ENCODE measurements around the gene STXBP2.
"Not testable (repeated sequence)": the region's sequence is repeated elsewhere in the genome, so short reads cannot be mapped to it uniquely, and the experiment has no call there.

STXBP2 gene

GRCh38 chr19:7632340-7633203 is 4.3 kb upstream of the STXBP2 start:
- DNase-seq (ENCODE audit: low spot score) = no peak

- no peak for DNase-seq (ENCODE audit: low spot score)
These were observed 3.2 kb upstream of the STXBP2 start, which contains the start of gene PCP2 for GRCh38 chr19:7633698-7634097. Gene PCP2 (minus strand): TSS chr19:7633719. CDS start chr19:7633457, 262 bp downstream.

- DNase-seq (ENCODE audit: low spot score) = no peak
These were observed 1.2 kb upstream of the STXBP2 start for GRCh38 chr19:7635670-7636069.

GRCh38 chr19:7636317-7636690 is 606 bp upstream of the STXBP2 start:
- no peak for DNase-seq (ENCODE audit: low spot score)

- DNase-seq (ENCODE audit: low spot score) = no peak
These were observed 705 bp downstream of the STXBP2 start for GRCh38 chr19:7637374-7638256.

DNA sequence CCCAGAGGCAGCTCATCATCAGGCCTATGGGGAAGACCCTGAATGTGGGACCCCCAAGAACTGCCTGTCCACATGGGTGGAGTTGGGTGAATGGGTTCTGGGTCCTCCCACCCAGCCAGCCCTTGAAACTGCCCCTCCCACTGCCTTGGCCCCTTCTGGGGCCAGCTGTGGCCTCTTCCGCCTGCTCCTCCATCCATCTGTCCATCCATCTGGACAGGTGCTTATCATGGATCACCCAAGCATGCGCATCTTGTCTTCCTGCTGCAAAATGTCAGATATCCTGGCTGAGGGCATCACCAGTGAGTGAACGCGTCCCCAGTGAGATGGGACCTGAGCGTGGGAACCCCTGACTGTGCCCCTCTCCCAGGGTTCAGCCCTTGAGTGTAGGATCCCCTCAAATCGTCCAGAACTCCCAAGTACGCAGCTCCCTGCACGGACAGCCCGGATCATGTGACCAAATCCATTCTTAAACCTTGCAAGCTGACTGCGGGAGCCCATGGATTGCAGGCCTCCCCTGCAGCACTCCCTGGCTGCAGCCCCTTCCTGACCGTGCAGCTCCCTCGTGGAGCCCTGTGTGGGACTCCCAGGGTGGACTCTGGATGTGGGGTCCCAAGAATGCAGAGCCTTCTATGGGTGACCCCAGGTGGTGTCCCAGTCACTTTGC is 2.0 kb downstream of the STXBP2 start:
- no peak for DNase-seq (ENCODE audit: low spot score)

GRCh38 chr19:7639863-7640348 is 3.0 kb downstream of the STXBP2 start:
- no peak for DNase-seq (ENCODE audit: low spot score)

- no peak for DNase-seq (ENCODE audit: low spot score)
These were observed 3.9 kb downstream of the STXBP2 start for GRCh38 chr19:7640803-7641202.

GRCh38 chr19:7641290-7642276 is 4.7 kb downstream of the STXBP2 start:
- DNase-seq (ENCODE audit: low spot score) = no peak

DNA sequence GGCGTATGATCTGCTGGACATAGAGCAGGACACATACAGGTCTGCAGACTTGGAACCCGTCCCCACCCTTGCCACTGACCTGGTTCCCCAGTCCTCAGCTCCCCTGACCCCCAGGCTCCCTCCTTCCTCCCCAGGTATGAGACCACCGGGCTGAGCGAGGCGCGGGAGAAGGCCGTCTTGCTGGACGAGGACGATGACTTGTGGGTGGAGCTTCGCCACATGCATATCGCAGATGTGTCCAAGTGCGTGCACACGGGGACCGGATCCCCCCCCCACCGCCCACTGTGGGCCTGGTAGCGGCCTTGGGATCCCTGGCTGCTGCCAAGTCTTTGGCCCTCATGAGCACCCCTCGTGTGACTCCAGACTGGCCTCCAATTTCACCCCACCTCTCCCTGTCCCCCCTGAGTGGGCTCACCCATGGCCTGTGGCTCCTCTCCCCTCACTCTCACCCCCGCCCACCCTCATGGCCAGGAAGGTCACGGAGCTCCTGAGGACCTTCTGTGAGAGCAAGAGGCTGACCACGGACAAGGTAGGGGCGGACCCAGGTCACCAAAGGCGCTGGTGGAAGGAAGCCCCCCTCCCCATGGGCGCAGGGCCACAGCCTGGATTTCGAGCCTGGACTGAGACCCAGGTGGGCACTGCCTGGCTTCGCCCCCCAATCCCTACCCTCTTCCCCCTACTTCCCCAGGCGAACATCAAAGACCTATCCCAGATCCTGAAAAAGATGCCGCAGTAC is 5.6 kb downstream of the STXBP2 start:
- DNase-seq (ENCODE audit: low spot score) = no peak

DNA sequence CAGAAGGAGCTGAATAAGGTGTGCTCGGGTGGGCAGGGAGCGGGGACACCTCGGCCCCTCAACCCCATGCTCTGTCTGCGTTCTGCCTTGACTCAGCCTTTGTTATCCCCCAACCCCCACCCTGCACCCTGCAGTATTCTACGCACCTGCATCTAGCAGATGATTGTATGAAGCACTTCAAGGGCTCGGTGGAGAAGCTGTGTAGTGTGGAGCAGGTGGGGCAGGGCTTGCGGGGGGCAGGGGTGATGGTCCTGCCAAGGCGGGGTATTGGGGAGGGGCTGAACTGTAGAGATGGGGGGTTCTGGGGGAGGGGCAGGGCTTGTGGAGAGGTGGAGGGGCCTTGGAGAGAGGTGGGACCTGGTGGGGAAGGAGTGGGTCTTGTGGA is 6.1 kb downstream of the STXBP2 start:
- no peak for DNase-seq (ENCODE audit: low spot score)

DNA sequence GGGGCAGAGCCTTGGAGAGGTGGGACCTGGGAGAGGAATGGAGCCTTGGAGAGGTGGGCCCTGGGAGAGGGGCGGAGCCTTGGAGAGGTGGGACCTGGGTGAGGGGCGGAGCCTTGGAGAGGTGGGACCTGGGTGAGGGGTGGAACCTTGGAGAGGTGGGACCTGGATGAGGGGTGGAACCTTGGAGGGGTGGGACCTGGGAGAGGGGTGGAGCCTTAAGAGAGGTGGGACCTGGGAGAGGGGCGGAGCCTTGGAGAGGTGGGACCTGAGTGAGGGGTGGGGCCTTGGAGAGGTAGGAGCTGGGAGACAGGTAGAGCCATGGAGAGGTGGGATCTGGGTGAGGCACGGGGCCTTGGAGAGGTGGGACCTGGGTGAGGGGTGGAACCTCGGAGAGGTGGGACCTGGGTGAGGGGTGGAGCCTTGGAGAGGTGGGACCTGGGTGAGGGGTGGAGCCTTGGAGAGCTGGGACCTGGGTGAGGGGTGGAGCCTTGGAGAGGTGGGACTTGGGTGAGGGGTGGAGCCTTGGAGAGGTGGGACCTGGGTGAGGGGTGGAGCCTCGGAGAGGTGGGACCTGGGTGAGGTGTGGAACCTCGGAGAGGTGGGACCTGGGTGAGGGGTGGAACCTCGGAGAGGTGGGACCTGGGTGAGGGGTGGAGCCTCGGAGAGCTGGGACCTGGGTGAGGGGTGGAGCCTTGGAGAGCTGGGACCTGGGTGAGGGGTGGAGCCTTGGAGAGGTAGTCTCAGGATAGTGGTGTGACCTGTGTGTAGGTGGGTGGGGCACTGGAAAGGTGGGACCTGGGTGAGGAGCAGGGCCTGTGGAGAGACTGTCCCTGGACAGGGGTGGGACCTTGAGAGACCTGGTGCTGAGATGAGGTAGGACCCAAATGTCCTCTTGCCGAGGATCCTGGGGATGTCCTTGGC is 7.0 kb downstream of the STXBP2 start:
- DNase-seq (ENCODE audit: low spot score) = not testable (repeated sequence)

DNA sequence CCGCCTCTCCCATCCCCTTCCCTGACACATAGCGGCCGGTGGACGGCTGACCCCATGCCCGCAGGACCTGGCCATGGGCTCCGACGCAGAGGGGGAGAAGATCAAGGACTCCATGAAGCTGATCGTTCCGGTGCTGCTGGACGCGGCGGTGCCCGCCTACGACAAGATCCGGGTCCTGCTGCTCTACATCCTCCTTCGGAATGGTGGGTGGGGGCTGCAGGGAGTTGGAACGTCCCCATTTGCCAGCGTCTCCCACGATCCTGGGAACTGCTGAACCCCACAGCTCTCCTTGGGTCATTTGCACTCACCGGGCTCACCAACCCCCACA is 7.6 kb downstream of the STXBP2 start:
- no peak for DNase-seq (ENCODE audit: low spot score)

GRCh38 chr19:7645163-7645562 is 8.3 kb downstream of the STXBP2 start:
- no peak for DNase-seq (ENCODE audit: low spot score)

DNA sequence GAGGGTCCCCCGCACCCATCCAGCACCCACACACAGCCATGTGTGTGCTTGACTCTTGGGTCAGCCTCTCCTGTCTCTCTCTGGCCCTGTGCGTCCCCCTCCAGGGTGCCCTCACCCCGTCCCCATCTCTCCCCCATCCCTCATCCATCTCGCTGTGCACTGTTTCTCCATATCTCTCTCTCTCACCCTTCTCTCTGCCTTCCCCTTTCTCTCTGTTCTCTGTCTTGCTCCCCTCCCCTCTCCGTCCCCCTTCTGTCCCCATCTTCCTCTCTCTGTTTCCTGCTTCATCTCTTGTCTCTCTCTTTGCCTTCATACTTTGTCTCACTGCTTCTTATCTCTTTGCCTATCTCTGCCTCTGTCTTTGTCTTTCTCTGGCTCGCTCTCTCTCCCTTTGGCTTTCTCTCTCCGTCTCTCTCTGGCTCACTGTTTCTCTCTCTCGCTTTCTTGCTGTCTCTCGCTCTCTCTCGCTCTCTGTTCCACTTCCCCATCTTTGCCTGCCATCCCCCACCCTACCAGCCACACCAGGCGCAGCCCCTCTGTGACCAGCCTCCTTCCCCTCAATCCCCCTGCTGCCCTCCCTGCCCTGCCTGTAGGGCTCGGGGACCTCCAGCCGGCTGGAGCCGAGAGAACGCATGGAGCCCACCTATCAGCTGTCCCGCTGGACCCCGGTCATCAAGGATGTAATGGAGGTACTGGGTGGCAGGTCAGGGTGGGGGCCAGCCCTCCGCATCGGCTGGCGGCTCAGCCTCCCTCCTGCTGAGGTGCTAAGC is 8.9 kb downstream of the STXBP2 start:
- DNase-seq (ENCODE audit: low spot score) = no peak

DNA sequence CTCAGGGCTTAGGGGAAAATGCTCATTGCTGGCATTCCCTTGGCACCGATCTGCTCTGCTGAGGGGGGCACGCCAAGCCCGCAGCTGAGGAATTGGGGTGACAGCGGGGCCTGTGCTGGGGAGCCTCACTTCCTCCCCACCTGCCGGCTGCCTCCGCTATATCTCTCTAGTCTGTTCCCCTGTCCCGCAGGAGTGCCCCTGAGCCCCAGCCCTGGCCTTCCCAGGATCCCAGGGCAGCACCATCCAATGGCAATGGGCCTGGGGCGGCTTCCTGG is 9.5 kb downstream of the STXBP2 start:
- DNase-seq (ENCODE audit: low spot score) = no peak

DNA sequence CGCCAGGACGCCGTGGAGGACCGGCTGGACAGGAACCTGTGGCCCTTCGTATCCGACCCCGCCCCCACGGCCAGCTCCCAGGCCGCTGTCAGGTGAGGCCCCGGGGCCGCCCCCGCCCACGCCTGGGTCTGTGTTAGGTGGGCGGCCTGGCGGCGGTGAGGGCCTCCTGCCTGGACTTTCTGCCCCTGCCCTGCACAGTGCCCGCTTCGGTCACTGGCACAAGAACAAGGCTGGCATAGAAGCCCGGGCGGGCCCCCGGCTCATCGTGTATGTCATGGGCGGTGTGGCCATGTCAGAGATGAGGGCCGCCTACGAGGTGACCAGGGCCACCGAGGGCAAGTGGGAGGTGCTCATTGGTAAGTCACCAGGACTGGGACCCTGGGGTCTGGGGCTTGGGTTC is 10.2 kb downstream of the STXBP2 start:
- no peak for DNase-seq (ENCODE audit: low spot score)

DNA sequence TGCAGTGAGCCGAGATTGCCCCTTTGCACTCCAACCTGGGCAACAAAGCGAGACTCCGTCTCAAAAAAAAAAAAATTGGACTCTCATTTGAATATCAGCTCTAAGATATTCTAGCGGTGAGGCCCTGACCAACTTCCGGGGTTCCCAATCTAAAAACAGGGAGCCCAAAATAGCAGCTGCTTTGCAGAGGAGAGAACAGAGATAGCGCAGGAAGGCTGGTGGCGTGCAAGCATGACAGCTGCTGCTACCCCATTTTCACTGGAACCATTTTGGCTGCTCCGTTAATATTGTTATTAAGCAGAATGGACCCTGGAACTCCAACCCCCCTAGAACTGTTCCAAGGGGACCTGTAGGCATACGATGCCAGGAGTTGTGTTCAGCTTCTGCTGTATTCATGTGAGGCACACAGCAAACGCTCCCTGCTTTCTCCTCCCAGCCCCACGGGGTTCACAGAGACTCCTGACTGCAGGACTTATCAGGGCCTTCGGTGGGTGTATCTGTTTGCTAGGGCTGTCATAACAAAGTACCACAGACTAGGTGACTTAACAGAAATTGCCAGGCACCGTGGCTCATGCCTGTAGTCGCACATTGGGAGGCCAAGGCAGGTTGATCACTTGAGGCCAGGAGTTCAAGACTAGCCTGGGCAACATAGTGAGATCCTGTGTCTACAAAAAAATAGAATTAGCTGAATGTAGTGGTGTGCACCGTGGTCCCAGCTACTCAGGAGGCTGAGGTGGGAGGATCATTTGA is 11.5 kb downstream of the STXBP2 start:
- DNase-seq (ENCODE audit: low spot score) = no peak
